NCI-H2171 treated with DMSO at 0.1 percent for 48 hours (cell line): ENCODE measurements around the gene ARHGAP12.

Experiments used
- DNase-seq: peaks from one replicate; lab custom pipeline; 2025; lab: John Stamatoyannopoulos, UW

Gene ARHGAP12

GRCh38 chr10:31876652-31877352 lies 51.8 kb downstream of the ARHGAP12 start:
- DNase-seq = no peak

- DNase-seq = no peak
Measured at GRCh38 chr10:31875608-31876007, 53.0 kb downstream of the ARHGAP12 start.

- DNase-seq = no peak
Measured at GRCh38 chr10:31873724-31874123, 54.9 kb downstream of the ARHGAP12 start.

- no peak for DNase-seq
Measured at GRCh38 chr10:31871266-31872065, 57.2 kb downstream of the ARHGAP12 start.

- DNase-seq = no peak
Measured at GRCh38 chr10:31867646-31868045, 61.0 kb downstream of the ARHGAP12 start.

- DNase-seq = no peak
Measured at GRCh38 chr10:31866118-31866670, 62.4 kb downstream of the ARHGAP12 start.

GRCh38 chr10:31864834-31865518 lies 63.7 kb downstream of the ARHGAP12 start:
- no peak for DNase-seq

- no peak for DNase-seq
Measured at GRCh38 chr10:31855033-31855432, 73.6 kb downstream of the ARHGAP12 start.

GRCh38 chr10:31853629-31854028 lies 75.0 kb downstream of the ARHGAP12 start:
- no peak for DNase-seq

- no peak for DNase-seq
Measured at GRCh38 chr10:31851216-31851615, 77.4 kb downstream of the ARHGAP12 start.

GRCh38 chr10:31847515-31847914 lies 81.1 kb downstream of the ARHGAP12 start:
- DNase-seq = no peak

GRCh38 chr10:31838709-31839108 lies 89.9 kb downstream of the ARHGAP12 start:
- no peak for DNase-seq

- DNase-seq = no peak
Measured at GRCh38 chr10:31838065-31838464, 90.6 kb downstream of the ARHGAP12 start.

- DNase-seq = no peak
Measured at GRCh38 chr10:31836569-31837406, 91.8 kb downstream of the ARHGAP12 start.

- peak; percentile 3 for DNase-seq
Measured at GRCh38 chr10:31833753-31834152, 94.9 kb downstream of the ARHGAP12 start.

- no peak for DNase-seq
Measured at GRCh38 chr10:31832261-31832660, 96.4 kb downstream of the ARHGAP12 start.

- no peak for DNase-seq
Measured at GRCh38 chr10:31830887-31831286, 97.7 kb downstream of the ARHGAP12 start.

GRCh38 chr10:31829776-31830175 lies 98.9 kb downstream of the ARHGAP12 start:
- no peak for DNase-seq

- no peak for DNase-seq
Measured at GRCh38 chr10:31823358-31823757, 105.3 kb downstream of the ARHGAP12 start.

- no peak for DNase-seq
Measured at GRCh38 chr10:31822616-31823318, 105.9 kb downstream of the ARHGAP12 start.

GRCh38 chr10:31822150-31822549 lies 106.5 kb downstream of the ARHGAP12 start:
- no peak for DNase-seq
